Upper lobe of left lung (tissue), 6 donors: ENCODE measurements around the gene CIITA. TPM values are rescaled to one million over a fixed set of nuclear protein-coding genes. Genes with fewer than 3 reads are reported as not detected.

Experiments
- ATAC-seq, 2 donors: fragments of 200-7000 bp; cut with Tn5 transposase; one replicate each; pipeline ENCODE4 v1.9.1; 2022; ENCODE audit warnings: mild to moderate bottlenecking in 2 of 2, moderate library complexity in 2 of 2; ENCODE audit not compliant: low FRiP score in 2 of 2
- DNase-seq, 2 donors: peaks; one replicate each; pipeline ENCODE4 v3.0.0-alpha.2; 2019 to 2020
- H3K27ac ChIP-seq, 4 donors: fragments of 200-600 bp; sonication (generic); one replicate each; pipeline ENCODE4 v1.5.1; 2016 to 2019
- H3K27me3 ChIP-seq, 4 donors: fragments of 200-600 bp; sonication (generic); one replicate each; pipeline ENCODE4 v1.5.1; 2017 to 2019
- H3K36me3 ChIP-seq, 4 donors: fragments of 200-600 bp; sonication (generic); one replicate each; pipeline ENCODE4 v1.5.1; 2016 to 2019
- H3K4me1 ChIP-seq, 4 donors: fragments of 200-600 bp; sonication (generic); one replicate each; pipeline ENCODE4 v1.5.1; 2018 to 2019
- H3K4me3 ChIP-seq, 4 donors: fragments of 200-600 bp; sonication (generic); one replicate each; pipeline ENCODE4 v1.5.1; 2017 to 2019; ENCODE audit warnings: mild to moderate bottlenecking in 2 of 4, moderate library complexity in 1 of 4
- H3K9me3 ChIP-seq, 4 donors: fragments of 200-600 bp; sonication (generic); one replicate each; pipeline ENCODE4 v1.5.1; 2018 to 2019
- EP300 ChIP-seq, 4 donors: sonication (generic); formaldehyde crosslinking; IDR thresholded peaks; one replicate each; pipeline ENCODE4 v1.5.1; 2017; ENCODE audit warnings: antibody characterized with exemption in 4 of 4, control low read depth in 2 of 4
- POLR2A ChIP-seq, 4 donors: fragments of 450-650 bp; IDR thresholded peaks; one replicate each; pipeline ENCODE4 v1.5.1; 2016 to 2017; ENCODE audit warnings: antibody characterized with exemption in 4 of 4, mild to moderate bottlenecking in 2 of 4
- POLR2AphosphoS5 ChIP-seq, 2 donors: sonication (generic); formaldehyde crosslinking; IDR thresholded peaks; one replicate each; pipeline ENCODE4 v1.5.1; 2017; ENCODE audit warnings: antibody characterized with exemption in 2 of 2
- WGBS, 2 donors: methylation state at CpG; one replicate each; pipeline ENCODE4 v1.1.5; 2017 to 2018; 5-methylcytosine and 5-hydroxymethylcytosine counted together
- total RNA-seq, 6 donors: library from RNA; depleted of rRNA in 4 of 6; stranded (reverse); fragments of >200 nt in 4 of 6; gene quantifications; one replicate each; pipeline versions ENCODE4 v1.1.0 to v1.2.1, GENCODE V29; 2016 to 2021
- TF ChIP-seq, protein P1 (sequence below), 6 experiments: fragments of 450-650 bp in 4 of 6; fragments of 200-600 bp in 2 of 6; sonication (generic) in 2 of 6; IDR thresholded peaks; one replicate each; pipeline ENCODE4 v1.5.1; 2016 to 2019; ENCODE audit warnings: antibody characterized with exemption in 6 of 6
- donor health status: DM: no; HTN: no; CAD: no; lungs with moderate emphysema.
- donor health status: DM: no; HTN: yes; CAD: no; lungs with severe emphysema.

CIITA gene
- total RNA-seq, 6 donors from 2014 or later, result 27.2 to 145 (median 83.2) TPM

DNA sequence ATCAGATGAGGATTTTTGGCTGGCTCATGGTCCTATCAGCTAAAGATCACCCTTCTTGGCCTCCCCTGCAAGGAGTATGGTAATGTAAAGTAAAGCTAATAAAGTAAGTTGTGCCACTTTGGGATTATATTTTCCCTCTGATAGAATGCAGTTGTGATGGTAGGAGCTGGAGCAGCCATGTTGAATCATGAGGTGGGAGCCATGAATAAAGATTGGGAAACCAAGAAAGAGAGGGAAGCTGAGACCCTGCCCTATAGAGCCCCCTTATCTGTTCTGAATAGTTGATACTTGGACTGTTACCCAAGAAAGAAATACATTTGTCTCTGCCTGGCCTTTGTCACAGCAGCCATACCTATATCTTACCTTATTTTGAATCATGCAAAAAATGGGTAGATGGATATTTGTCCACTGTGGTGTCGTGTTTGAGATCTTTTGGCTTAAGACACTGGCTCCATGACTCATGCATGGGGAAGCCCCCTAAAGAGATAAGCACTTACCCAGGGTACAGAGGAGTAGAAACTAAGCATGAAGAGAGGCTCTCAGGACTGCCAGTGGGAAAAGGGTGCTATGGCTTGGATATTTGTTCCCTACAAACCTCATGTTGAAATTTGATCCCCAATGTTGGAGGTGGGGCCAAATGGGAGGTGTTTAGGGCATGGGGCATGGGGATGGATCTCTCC is 40.7 kb upstream of the CIITA start:
- no peaks in the 10 kb centered on the region for H3K36me3 ChIP-seq
- no peak overlapping the region for H3K4me3 ChIP-seq
- no peak overlapping the region for H3K27ac ChIP-seq
- DNase-seq (no peak), ATAC-seq (no peak)
- WGBS, 2 donors, result 76 to 88% methylated on average over 1 of the region's 1 CpG
- no peaks in the 10 kb centered on the region for H3K9me3 ChIP-seq
- H3K4me1 ChIP-seq, result peaks cover 0 to 6% (median 4%) of the 10 kb centered on the region in 4 donors
- H3K27me3 ChIP-seq, result no peaks in the 10 kb centered on the region
- TF ChIP-seq EP300 (IDR thresholded peaks at IDR 0.05), result no peak
- TF ChIP-seq POLR2A (IDR thresholded peaks at IDR 0.05), result no peak
- TF ChIP-seq, protein P1, sequence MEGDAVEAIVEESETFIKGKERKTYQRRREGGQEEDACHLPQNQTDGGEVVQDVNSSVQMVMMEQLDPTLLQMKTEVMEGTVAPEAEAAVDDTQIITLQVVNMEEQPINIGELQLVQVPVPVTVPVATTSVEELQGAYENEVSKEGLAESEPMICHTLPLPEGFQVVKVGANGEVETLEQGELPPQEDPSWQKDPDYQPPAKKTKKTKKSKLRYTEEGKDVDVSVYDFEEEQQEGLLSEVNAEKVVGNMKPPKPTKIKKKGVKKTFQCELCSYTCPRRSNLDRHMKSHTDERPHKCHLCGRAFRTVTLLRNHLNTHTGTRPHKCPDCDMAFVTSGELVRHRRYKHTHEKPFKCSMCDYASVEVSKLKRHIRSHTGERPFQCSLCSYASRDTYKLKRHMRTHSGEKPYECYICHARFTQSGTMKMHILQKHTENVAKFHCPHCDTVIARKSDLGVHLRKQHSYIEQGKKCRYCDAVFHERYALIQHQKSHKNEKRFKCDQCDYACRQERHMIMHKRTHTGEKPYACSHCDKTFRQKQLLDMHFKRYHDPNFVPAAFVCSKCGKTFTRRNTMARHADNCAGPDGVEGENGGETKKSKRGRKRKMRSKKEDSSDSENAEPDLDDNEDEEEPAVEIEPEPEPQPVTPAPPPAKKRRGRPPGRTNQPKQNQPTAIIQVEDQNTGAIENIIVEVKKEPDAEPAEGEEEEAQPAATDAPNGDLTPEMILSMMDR (IDR thresholded peaks at IDR 0.05), result no peak
- TF ChIP-seq POLR2AphosphoS5 (IDR thresholded peaks at IDR 0.05), result no peak

DNA sequence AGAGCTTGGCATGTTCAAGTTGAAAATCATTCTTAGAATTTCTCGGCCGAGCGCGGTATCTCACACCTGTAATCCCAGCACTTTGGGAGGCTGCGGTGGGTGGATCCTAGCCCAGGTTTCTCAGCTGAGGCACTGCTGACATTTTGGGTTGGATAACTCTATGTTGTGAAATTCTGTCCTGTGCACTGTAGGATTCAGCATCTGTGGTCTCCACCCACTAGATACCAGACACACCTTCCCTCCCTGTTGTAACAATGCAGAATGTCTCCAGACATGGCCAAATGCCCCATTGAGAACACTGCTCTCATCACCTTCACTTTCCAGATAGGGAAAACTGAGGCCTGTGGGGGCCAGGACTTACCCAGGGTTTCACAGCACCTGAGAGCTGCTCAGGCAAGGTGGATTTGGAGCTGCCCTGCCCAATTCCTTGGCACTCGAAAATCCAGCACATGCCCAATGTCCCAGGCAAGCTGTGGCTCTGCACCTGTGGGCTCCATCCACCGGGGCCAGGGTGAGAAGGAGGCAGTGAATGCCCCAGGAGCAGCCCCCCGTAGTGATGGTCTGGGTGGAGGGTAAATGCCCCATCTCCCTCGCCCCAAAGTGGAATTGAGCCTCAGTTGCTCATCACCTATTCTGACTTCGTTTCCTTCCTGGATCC is 38.3 kb upstream of the CIITA start:
- Histone ChIP-seq H3K4me1 (peaks cover 0 to 16% (median 10%) of the 10 kb centered on the region in 4 donors), H3K9me3 (no peaks in the 10 kb centered on the region), H3K36me3 (no peaks in the 10 kb centered on the region), H3K27ac (no peak overlapping the region), H3K4me3 (no peak overlapping the region), H3K27me3 (no peaks in the 10 kb centered on the region)
- 89 to 91% methylated on average over 9 to 10 of the region's 10 CpGs for WGBS, 2 donors
- no peak for TF ChIP-seq EP300 (IDR thresholded peaks at IDR 0.05)
- TF ChIP-seq, protein P1 (IDR thresholded peaks at IDR 0.05), result no peak
- TF ChIP-seq POLR2AphosphoS5 (IDR thresholded peaks at IDR 0.05), result no peak
- ATAC-seq (no peak), DNase-seq (no peak)

DNA sequence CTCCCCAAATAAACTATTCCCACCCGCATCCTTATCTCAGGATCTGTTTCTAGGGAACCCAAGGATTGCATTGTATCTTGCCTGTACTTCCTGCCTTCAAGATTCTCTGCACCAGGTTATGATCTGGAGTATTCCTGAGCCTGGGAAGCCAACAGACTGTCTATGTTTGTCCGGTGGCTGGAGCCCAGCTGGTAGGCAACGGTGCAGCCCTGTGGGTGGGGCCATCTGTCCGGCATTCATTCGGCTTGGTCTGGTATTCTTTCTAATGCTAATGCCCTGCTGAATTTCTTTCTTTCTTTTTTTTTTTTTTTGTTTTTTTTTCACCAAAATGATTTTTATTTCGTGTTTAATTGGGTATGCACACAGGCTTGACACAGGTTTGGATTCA is 37.7 kb upstream of the CIITA start:
- Histone ChIP-seq H3K4me3 (no peak overlapping the region), H3K4me1 (peaks cover 0 to 17% (median 10%) of the 10 kb centered on the region in 4 donors), H3K9me3 (no peaks in the 10 kb centered on the region), H3K27me3 (no peaks in the 10 kb centered on the region), H3K36me3 (no peaks in the 10 kb centered on the region), H3K27ac (no peak overlapping the region)
- ATAC-seq (no peak), DNase-seq (no peak)
- TF ChIP-seq EP300 (IDR thresholded peaks at IDR 0.05), result no peak
- TF ChIP-seq POLR2AphosphoS5 (IDR thresholded peaks at IDR 0.05), result no peak
- TF ChIP-seq, protein P1 (IDR thresholded peaks at IDR 0.05), result no peak
- TF ChIP-seq POLR2A (IDR thresholded peaks at IDR 0.05), result no peak
- 59 to 64% methylated on average over 6 of the region's 6 CpGs for WGBS, 2 donors

DNA sequence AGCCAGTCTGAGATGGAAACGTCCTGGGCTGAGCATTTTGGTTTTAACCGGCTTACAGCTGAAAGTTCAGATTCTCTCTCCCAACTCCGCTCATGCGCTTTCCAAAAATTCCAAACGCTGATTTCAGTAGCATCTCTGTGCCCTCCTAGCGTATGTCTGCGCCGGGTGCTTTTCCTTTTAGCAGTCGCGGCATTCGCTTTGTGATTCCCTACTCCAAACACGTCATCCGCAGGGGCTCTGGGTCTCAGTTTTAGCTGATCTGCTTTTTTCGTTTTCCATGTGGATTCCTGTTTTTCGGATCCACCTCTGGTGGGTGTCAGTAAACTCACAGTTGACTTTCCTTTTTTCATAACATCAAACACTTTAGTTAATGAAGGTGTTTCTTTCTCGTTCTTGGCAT is 36.3 kb upstream of the CIITA start:
- H3K4me1 ChIP-seq, result peaks cover 0 to 17% (median 10%) of the 10 kb centered on the region in 4 donors
- no peaks in the 10 kb centered on the region for H3K9me3 ChIP-seq
- 83 to 85% methylated on average over 16 of the region's 16 CpGs for whole genome bisulfite sequencing, 2 donors
- H3K27ac ChIP-seq, result no peak overlapping the region
- DNase-seq (no peak), ATAC-seq (no peak)
- H3K36me3 ChIP-seq, result no peaks in the 10 kb centered on the region
- no peaks in the 10 kb centered on the region for H3K27me3 ChIP-seq
- TF ChIP-seq POLR2AphosphoS5 (IDR thresholded peaks at IDR 0.05) (no peak), POLR2A (IDR thresholded peaks at IDR 0.05) (no peak), EP300 (IDR thresholded peaks at IDR 0.05) (no peak)
- TF ChIP-seq, protein P1 (IDR thresholded peaks at IDR 0.05), result no peak
- H3K4me3 ChIP-seq, result no peak overlapping the region
